Progenitor cell of endocrine pancreas (in vitro differentiated cells): ENCODE measurements around the gene LIN7A. TPM values are rescaled to one million over a fixed set of nuclear protein-coding genes. Genes with fewer than 3 reads are reported as not detected.

ENCODE experiments used
- DNase-seq: peaks from one replicate; pipeline ENCODE4 v3.0.0; 2021; ENCODE audit warnings: low spot score; ENCODE audit not compliant: unreplicated experiment
- H3K27ac Mint-ChIP-seq: 2 replicates; pipeline ENCODE4 v1.8.0; 2021; ENCODE audit warnings: mild to moderate bottlenecking, moderate library complexity, mixed read lengths
- H3K27me3 Mint-ChIP-seq: 2 replicates; pipeline ENCODE4 v1.8.0; 2021; ENCODE audit warnings: mixed read lengths
- H3K36me3 Mint-ChIP-seq: 2 replicates; pipeline ENCODE4 v1.8.0; 2022; ENCODE audit warnings: mixed read lengths; ENCODE audit not compliant: insufficient read depth
- H3K4me1 Mint-ChIP-seq: 2 replicates; pipeline ENCODE4 v1.8.0; 2021; ENCODE audit warnings: low read depth, mixed read lengths
- H3K4me3 Mint-ChIP-seq: 2 replicates; pipeline ENCODE4 v1.8.0; 2021; ENCODE audit warnings: low read depth, mild to moderate bottlenecking, moderate library complexity, mixed read lengths
- H3K9me3 Mint-ChIP-seq: 2 replicates; pipeline ENCODE4 v1.8.0; 2021; ENCODE audit warnings: low read depth, mixed read lengths
- CTCF ChIP-seq: fragments of 200-600 bp; sonication (generic); IDR thresholded peaks from one replicate; pipeline ENCODE4 v1.5.0; 2021; ENCODE audit warnings: antibody characterized with exemption, mild to moderate bottlenecking; ENCODE audit not compliant: unreplicated experiment
- microRNA-seq: library from miRNA; unstranded; fragments of <30 nt; microRNA quantifications from one replicate; pipeline ENCODE4 v1.1.0, GENCODE V29; 2020; ENCODE audit warnings: borderline number of aligned reads; ENCODE audit not compliant: unreplicated experiment
- total RNA-seq: library from RNA; stranded (reverse); gene quantifications from 2 replicates; pipeline ENCODE4 v1.2.1, GENCODE V29; 2021

The LIN7A gene
- total RNA-seq, 1 donor from 2014 or later, result 8.2 TPM

DNA sequence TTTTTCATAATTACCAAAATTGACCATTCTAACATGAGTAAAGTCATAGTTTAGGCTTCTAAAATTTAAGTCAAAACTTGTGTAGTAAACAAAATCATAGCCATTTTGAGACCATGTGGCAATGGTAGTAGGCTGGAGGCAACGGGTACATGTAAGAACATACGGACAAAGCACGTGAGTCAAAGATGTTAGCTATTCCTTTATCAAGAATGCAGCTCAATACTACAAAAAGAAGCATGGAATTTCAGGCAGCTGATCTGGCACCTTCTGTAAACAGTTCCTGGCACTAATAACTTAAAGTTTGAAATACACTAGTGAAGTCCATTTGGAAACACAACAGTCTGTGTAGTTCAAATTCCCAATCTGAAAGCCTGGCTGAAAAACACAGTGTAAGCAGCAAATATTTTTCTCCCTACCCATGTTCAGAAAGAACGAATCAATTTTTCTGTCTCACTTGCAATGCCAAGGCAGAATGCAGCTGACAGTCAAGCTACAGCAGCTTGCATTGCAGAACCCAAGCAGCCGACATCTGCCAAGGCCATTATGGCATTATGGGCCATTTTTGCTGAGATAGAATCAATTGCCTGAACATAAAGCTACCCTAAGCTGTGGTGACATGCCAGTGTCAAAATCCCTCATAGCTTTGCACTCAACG is 191.8 kb downstream of the LIN7A start:
- no peaks in the 10 kb centered on the region for H3K27me3 Mint-ChIP-seq
- no peak overlapping the region for H3K27ac Mint-ChIP-seq
- no peak for TF ChIP-seq CTCF
- H3K36me3 Mint-ChIP-seq, result no peaks in the 10 kb centered on the region
- H3K9me3 Mint-ChIP-seq, result peaks cover under 1% of the 10 kb centered on the region
- no peak overlapping the region for H3K4me3 Mint-ChIP-seq
- H3K4me1 Mint-ChIP-seq, result no peaks in the 10 kb centered on the region
- DNase-seq, result no peak

Small RNAs within 50 kb of the gene (microRNA-seq; reads per million reads assigned to microRNA genes)
- gene MIR617 (not detected), gene MIR618 (not detected)

Other genes with a start within 250 kb of the LIN7A start
- gene MYF6, start 230.3 kb downstream of the LIN7A start, total RNA-seq, result 0.33 TPM in 1 of 2 replicates, not detected in the other
- gene MYF5, start 221.0 kb downstream of the LIN7A start, total RNA-seq, result not detected in 2 replicates
- 15.9 and 20.9 TPM in 2 replicates for gene ACSS3, start 140.1 kb upstream of the LIN7A start, total RNA-seq